Thyroid gland (tissue), 4 donors: Measurements from ENCODE around the gene PLEKHA1. TPM values are rescaled to one million over a fixed set of nuclear protein-coding genes. Genes with fewer than 3 reads are reported as not detected.

Source experiments
- DNase-seq, 2 donors: peaks; one replicate each; pipeline ENCODE4 v3.0.0-alpha.2; 2019
- H3K27ac ChIP-seq, 3 donors: fragments of 200-600 bp; sonication (generic); 1 replicate in 2 of 3; 2 replicates in 1 of 3; pipeline ENCODE4 v1.5.1; 2016 to 2019; ENCODE audit warnings: mild to moderate bottlenecking in 1 of 3, moderate library complexity in 1 of 3
- H3K27me3 ChIP-seq: fragments of 200-600 bp; sonication (generic); one replicate; pipeline ENCODE4 v1.5.1; 2019
- H3K36me3 ChIP-seq, 2 donors: fragments of 200-600 bp; sonication (generic); one replicate each; pipeline ENCODE4 v1.5.1; 2016 to 2019
- H3K4me1 ChIP-seq, 2 donors: fragments of 200-600 bp; sonication (generic); one replicate each; pipeline ENCODE4 v1.5.1; 2017 to 2019
- H3K4me3 ChIP-seq, 3 donors: fragments of 200-600 bp; sonication (generic); replicated peaks in 1 of 3; 1 replicate in 2 of 3; 2 replicates in 1 of 3; pipeline ENCODE4 v1.5.1; 2016; ENCODE audit warnings: mild to moderate bottlenecking in 1 of 3
- H3K9me3 ChIP-seq: fragments of 200-600 bp; sonication (generic); one replicate; pipeline ENCODE4 v1.5.1; 2017
- CTCF ChIP-seq, 6 experiments: fragments of 200-600 bp in 3 of 6; fragments of 450-650 bp in 3 of 6; sonication (generic) in 3 of 6; IDR thresholded peaks; one replicate each; pipeline ENCODE4 v1.5.1; 2016 to 2019; ENCODE audit warnings: antibody characterized with exemption in 6 of 6, mild to moderate bottlenecking in 2 of 6, inconsistent platforms in 1 of 6, moderate library complexity in 1 of 6
- POLR2A ChIP-seq, 2 donors: fragments of 450-650 bp; IDR thresholded peaks; one replicate each; pipeline ENCODE4 v1.6.1; 2017; ENCODE audit warnings: antibody characterized with exemption in 2 of 2, mild to moderate bottlenecking in 2 of 2, moderate library complexity in 1 of 2
- WGBS, 2 donors: methylation state at CpG; one replicate each; pipeline ENCODE4 v1.1.5; 2017; 5-methylcytosine and 5-hydroxymethylcytosine counted together
- intact Hi-C: fragments of 100-400 bp; cut with DNase I; formaldehyde crosslinking; loops from one replicate; pipeline ENCODE4 v1.15.1; 2023
- total RNA-seq, 4 donors: library from RNA; depleted of rRNA; stranded (reverse); fragments of >200 nt; gene quantifications; one replicate each; pipeline ENCODE4 v1.2.3, GENCODE V29; 2016

Gene PLEKHA1
- total RNA-seq, 4 donors from 2014 or later = 39.3 to 50.9 (median 45.6) TPM

- WGBS, 2 donors = 86 to 95% methylated on average over 4 of the region's 4 CpGs
- no peak for TF ChIP-seq POLR2A (IDR thresholded peaks at IDR 0.05)
- no peak for TF ChIP-seq CTCF (IDR thresholded peaks at IDR 0.05)
- Histone ChIP-seq H3K9me3 (no peaks in the 10 kb centered on the region), H3K27ac (no peak overlapping the region), H3K36me3 (no peaks in the 10 kb centered on the region), H3K4me3 (no peak overlapping the region), H3K4me1 (peaks cover 7 to 17% of the 10 kb centered on the region in 2 donors), H3K27me3 (no peaks in the 10 kb centered on the region)
- no peak for DNase-seq
- intact Hi-C loops = loop anchor here (5.0 kb wide), 1 partner anchor 42 kb away; no protein-coding TSS in a partner anchor
Observed at GRCh38 chr10:122380703-122381102, 6.2 kb downstream of the PLEKHA1 start.

- Histone ChIP-seq H3K36me3 (no peaks in the 10 kb centered on the region), H3K4me1 (peaks cover 2 to 17% of the 10 kb centered on the region in 2 donors), H3K27ac (no peak overlapping the region), H3K27me3 (no peaks in the 10 kb centered on the region), H3K4me3 (no peak overlapping the region), H3K9me3 (no peaks in the 10 kb centered on the region)
- TF ChIP-seq CTCF (IDR thresholded peaks at IDR 0.05) (no peak), POLR2A (IDR thresholded peaks at IDR 0.05) (no peak)
- intact Hi-C loops = loop anchor here (5.0 kb wide), 1 partner anchor 41 kb away; no protein-coding TSS in a partner anchor
- 83 to 95% methylated on average over 2 of the region's 2 CpGs for WGBS, 2 donors
- no peak for DNase-seq
Observed at GRCh38 chr10:122381680-122382079, 7.2 kb downstream of the PLEKHA1 start.

- TF ChIP-seq CTCF (IDR thresholded peaks at IDR 0.05) (no peak), POLR2A (IDR thresholded peaks at IDR 0.05) (no peak)
- Histone ChIP-seq H3K27me3 (no peaks in the 10 kb centered on the region), H3K9me3 (no peaks in the 10 kb centered on the region), H3K27ac (no peak overlapping the region), H3K36me3 (no peaks in the 10 kb centered on the region), H3K4me3 (no peak overlapping the region), H3K4me1 (no peaks in the 10 kb centered on the region)
- 45 to 69% methylated on average over 2 of the region's 2 CpGs for WGBS, 2 donors
- intact Hi-C loops = no loop called here
- no peak for DNase-seq
Observed at GRCh38 chr10:122386514-122386913, 12.0 kb downstream of the PLEKHA1 start.

- 100% methylated on average over 2 of the region's 2 CpGs for WGBS, 2 donors
- no peaks in the 10 kb centered on the region for H3K9me3 ChIP-seq
- peaks cover 0 to 5% of the 10 kb centered on the region in 2 donors for H3K4me1 ChIP-seq
- no peak overlapping the region for H3K27ac ChIP-seq
- intact Hi-C loops = no loop called here
- no peak overlapping the region for H3K4me3 ChIP-seq
- DNase-seq = no peak
- TF ChIP-seq POLR2A (IDR thresholded peaks at IDR 0.05) = no peak
- H3K36me3 ChIP-seq = no peaks in the 10 kb centered on the region
- H3K27me3 ChIP-seq = no peaks in the 10 kb centered on the region
Observed at GRCh38 chr10:122387572-122387971, 13.1 kb downstream of the PLEKHA1 start.

- DNase-seq = no peak
- Histone ChIP-seq H3K27ac (no peak overlapping the region), H3K4me1 (peaks cover 0 to 5% of the 10 kb centered on the region in 2 donors), H3K36me3 (no peaks in the 10 kb centered on the region), H3K9me3 (no peaks in the 10 kb centered on the region), H3K27me3 (no peaks in the 10 kb centered on the region), H3K4me3 (no peak overlapping the region)
- intact Hi-C loops = no loop called here
- 94 to 98% methylated on average over 1 of the region's 1 CpG for WGBS, 2 donors
- TF ChIP-seq CTCF (IDR thresholded peaks at IDR 0.05) (no peak), POLR2A (IDR thresholded peaks at IDR 0.05) (no peak)
Observed at GRCh38 chr10:122388287-122388997, 13.9 kb downstream of the PLEKHA1 start.
